GM06990 (cell line): ENCODE results near the gene LRFN4.

Experiments used
- DNase-seq: peaks from one replicate; pipeline ENCODE4 v3.0.0-alpha.2; 2011; ENCODE audit not compliant: insufficient read length; ENCODE audit errors: extremely low read depth
- H3K27me3 ChIP-seq: replicated peaks from 2 replicates; pipeline ENCODE4 v1.6.0; 2011; ENCODE audit warnings: low read length; ENCODE audit not compliant: control insufficient read depth, insufficient read depth
- H3K36me3 ChIP-seq: 2 replicates; pipeline ENCODE4 v1.5.1; 2011; ENCODE audit warnings: low read length; ENCODE audit not compliant: control insufficient read depth, insufficient read depth
- H3K4me3 ChIP-seq: replicated peaks from 2 replicates; pipeline ENCODE4 v1.5.1; 2011; ENCODE audit warnings: low read depth, mild to moderate bottlenecking, control low read depth, low read length
- CTCF ChIP-seq: IDR thresholded peaks from 2 replicates; pipeline ENCODE4 v1.5.1; 2011; ENCODE audit warnings: low read length, control low read depth, mild to moderate bottlenecking, inconsistent platforms; ENCODE audit not compliant: insufficient read depth, poor library complexity, severe bottlenecking

Gene LRFN4

DNA sequence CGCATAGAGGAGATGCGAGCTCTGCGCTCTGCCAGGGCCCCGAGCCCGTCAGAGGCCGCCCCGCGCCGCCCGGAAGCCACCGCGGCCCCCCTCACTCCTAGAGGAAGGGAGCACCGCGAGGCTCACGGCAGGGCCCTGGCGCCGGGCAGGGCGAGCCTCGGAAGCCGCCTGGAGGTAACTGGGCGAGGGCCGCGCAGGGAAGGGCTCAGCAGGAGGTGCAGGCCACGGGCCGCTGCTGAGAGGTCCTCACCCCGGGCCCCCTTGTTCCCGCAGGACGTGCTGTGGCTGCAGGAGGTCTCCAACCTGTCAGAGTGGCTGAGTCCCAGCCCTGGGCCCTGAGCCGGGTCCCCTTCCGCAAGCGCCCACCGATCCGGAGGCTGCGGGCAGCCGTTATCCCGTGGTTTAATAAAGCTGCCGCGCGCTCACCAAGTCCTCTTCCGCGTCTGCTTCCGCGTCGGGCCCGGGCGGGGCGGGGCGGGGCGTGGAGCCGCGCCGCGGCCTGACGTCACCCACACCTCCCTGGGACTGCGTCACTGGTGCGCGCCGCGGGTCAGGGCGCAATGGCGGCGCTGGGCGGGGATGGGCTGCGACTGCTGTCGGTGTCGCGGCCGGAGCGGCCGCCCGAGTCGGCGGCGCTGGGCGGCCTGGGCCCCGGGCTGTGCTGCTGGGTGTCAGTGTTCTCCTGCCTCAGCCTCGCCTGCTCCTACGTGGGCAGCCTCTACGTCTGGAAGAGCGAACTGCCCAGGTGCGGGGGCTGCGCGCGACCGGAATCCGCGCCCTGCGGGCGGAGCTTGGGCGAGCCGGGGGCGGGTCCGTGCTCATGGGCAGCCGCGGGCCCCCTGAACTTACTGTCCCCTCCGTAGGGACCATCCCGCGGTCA, 13.7 kb upstream of the LRFN4 start, which contains the start of gene RCE1:
TSS of gene RCE1 (plus strand) at position 546 of the 880 bp plus-strand sequence. CDS start at position 561, 15 bp downstream.
- peaks cover 19% of the 10 kb centered on the region for H3K36me3 ChIP-seq
- no peak for TF ChIP-seq CTCF
- peak; percentile 94 for DNase-seq

DNA sequence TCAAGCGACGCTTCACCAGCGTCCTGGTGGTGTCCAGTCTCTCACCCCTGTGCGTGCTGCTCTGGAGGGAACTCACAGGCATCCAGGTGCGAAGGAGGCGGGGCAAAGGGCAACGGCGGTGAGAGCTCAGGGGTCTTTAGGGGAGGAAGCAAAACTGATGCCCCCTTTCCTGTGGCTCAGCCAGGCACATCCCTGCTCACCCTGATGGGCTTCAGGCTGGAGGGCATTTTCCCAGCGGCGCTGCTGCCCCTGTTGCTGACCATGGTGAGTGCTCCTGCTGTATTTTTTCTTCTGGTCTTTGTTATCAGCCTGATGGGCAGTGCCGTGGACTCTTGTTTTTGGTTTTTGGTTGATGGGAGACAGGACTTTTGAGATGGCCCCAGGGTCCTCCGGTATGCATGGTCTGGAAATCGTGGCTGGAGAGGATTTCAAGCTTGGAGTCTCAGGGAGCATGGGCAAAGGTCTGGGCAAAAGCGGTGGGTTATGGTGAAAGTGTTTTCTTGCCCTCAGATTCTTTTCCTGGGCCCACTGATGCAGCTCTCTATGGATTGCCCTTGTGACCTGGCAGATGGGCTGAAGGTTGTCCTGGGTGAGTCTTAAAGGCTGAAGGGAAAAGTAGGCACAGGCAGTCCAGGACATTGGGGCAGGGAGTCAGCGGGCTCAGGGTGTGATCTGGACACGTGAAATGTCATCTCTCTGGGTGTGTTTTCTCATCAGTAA, 12.9 kb upstream of the LRFN4 start:
- Histone ChIP-seq H3K27me3 (no peaks in the 10 kb centered on the region), H3K36me3 (peaks cover 19% of the 10 kb centered on the region), H3K4me3 (peak overlapping the region; percentile 95)
- DNase-seq, result no peak
- no peak for TF ChIP-seq CTCF

More for the DNA sequence above, 13.7 kb upstream of the LRFN4 start, which contains the start of gene RCE1:
- Histone ChIP-seq H3K27me3 (no peaks in the 10 kb centered on the region), H3K4me3 (peak within 1 kb of the TSS; percentile 95)

DNA sequence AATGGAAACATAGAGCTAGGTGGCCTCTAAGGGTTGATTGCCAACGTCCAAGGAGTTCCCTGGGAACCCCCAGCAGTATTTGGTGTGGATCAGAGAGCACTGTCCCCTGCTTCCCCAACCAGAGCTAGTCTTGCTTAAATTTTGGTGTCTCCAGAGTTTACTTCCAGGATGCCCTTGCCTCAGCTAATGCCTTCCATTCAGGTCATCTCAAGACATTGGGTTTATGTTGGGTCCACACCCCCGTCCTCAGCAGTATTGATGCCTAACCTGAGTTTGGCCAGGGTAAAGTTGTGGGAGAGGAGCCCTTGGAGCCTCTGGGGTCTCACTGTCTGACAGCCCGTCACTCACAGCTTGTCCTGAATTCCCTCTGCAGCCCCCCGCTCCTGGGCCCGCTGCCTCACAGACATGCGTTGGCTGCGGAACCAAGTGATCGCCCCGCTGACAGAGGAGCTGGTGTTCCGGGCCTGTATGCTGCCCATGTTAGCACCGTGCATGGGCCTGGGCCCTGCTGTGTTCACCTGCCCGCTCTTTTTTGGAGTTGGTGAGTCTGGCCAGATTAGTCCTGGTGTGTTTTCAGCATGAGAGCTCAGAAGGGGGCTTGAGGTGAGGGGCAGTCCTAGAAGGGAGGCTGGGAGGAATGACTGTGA, 12.2 kb upstream of the LRFN4 start:
- no peak for TF ChIP-seq CTCF
- peaks cover 25% of the 10 kb centered on the region for H3K36me3 ChIP-seq
- H3K4me3 ChIP-seq, result peak overlapping the region; percentile 95
- DNase-seq, result no peak
- H3K27me3 ChIP-seq, result no peaks in the 10 kb centered on the region

DNA sequence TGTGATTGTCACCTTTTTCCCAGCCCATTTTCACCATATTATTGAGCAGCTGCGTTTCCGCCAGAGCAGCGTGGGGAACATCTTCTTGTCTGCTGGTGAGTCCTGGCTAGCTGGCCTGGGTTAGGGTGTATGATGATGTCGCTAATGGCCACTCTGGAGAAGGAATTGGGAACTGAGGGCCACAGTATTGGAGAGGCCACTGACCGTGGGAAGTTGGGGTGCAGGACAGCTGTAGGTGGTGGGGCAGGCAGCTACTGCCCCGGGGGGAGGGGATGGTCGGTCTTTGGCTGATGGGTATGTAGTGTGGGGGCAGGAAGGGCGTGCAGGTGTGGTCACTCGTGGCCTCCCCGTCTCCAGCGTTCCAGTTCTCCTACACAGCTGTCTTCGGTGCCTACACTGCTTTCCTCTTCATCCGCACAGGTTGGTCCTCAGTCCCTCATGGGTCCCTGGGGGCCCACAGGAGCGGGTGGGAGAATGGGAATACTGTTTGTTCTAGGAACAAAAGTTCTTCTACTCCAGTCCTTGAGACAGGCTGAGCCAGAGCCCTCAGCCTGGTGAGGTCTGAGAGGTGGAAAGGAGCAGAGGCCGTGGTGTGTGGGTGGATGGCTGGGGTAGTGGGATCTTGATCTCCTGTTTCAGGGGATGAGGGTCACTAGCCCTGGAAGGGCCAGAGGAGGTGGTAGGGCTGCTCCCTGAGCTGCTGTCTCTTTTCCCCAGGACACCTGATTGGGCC, 11.6 kb upstream of the LRFN4 start:
- no peak for TF ChIP-seq CTCF
- no peak overlapping the region for H3K4me3 ChIP-seq
- H3K36me3 ChIP-seq, result peaks cover 23% of the 10 kb centered on the region
- no peak for DNase-seq
- no peaks in the 10 kb centered on the region for H3K27me3 ChIP-seq

DNA sequence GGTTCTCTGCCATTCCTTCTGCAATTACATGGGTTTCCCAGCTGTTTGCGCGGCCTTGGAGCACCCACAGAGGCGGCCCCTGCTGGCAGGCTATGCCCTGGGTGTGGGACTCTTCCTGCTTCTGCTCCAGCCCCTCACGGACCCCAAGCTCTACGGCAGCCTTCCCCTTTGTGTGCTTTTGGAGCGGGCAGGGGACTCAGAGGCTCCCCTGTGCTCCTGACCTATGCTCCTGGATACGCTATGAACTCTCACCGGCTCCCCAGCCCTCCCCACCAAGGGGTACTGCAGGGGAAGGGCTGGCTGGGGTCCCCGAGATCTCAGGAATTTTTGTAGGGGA, 11.0 kb upstream of the LRFN4 start:
- TF ChIP-seq CTCF, result no peak
- Histone ChIP-seq H3K27me3 (no peaks in the 10 kb centered on the region), H3K4me3 (no peak overlapping the region), H3K36me3 (peaks cover 23% of the 10 kb centered on the region)
- DNase-seq, result no peak
